Neuronal stem cell (in vitro differentiated cells): Measurements from ENCODE around the gene TUBD1.

Experiments
- DNase-seq: peaks from one replicate; pipeline ENCODE4 v3.0.0-alpha.2; 2013; ENCODE audit warnings: low spot score
- H2AFZ ChIP-seq: one replicate; pipeline ENCODE4 v1.6.1; 2013; ENCODE audit warnings: mild to moderate bottlenecking, low read length, inconsistent platforms
- H2AK5ac ChIP-seq: 2 replicates; pipeline ENCODE4 v1.6.1; 2013; ENCODE audit warnings: low read depth, mild to moderate bottlenecking, inconsistent platforms, low read length, moderate library complexity, mixed read lengths
- H2BK120ac ChIP-seq: 2 replicates; pipeline ENCODE4 v1.6.1; 2013; ENCODE audit warnings: low read depth, mild to moderate bottlenecking, inconsistent platforms, low read length, moderate library complexity, mixed read lengths
- H2BK12ac ChIP-seq: one replicate; pipeline ENCODE4 v1.6.1; 2013; ENCODE audit warnings: low read length, inconsistent platforms
- H2BK15ac ChIP-seq: 2 replicates; pipeline ENCODE4 v1.6.1; 2013; ENCODE audit warnings: mild to moderate bottlenecking, low read length, inconsistent platforms, mixed read lengths
- H2BK5ac ChIP-seq: one replicate; pipeline ENCODE4 v1.6.1; 2013; ENCODE audit warnings: inconsistent platforms, mild to moderate bottlenecking, low read length, moderate library complexity
- H3K14ac ChIP-seq: one replicate; pipeline ENCODE4 v1.6.1; 2013; ENCODE audit warnings: low read length, inconsistent platforms
- H3K18ac ChIP-seq: 2 replicates; pipeline ENCODE4 v1.6.1; 2013; ENCODE audit warnings: low read length, inconsistent platforms
- H3K23ac ChIP-seq: 2 replicates; pipeline ENCODE4 v1.6.1; 2013; ENCODE audit warnings: low read depth, mild to moderate bottlenecking, mixed read lengths, low read length, inconsistent platforms; ENCODE audit not compliant: poor library complexity
- H3K27ac ChIP-seq: replicated peaks from 3 replicates; pipeline ENCODE4 v1.5.1; 2013; ENCODE audit warnings: low read length, inconsistent platforms
- H3K27me3 ChIP-seq, 3 experiments: 2 replicates each; pipeline ENCODE4 v1.6.1; 2013; ENCODE audit warnings: low read length in 3 of 3, mild to moderate bottlenecking in 2 of 3, inconsistent platforms in 1 of 3, low read depth in 1 of 3, mixed read lengths in 1 of 3, moderate library complexity in 1 of 3; ENCODE audit not compliant: control insufficient read depth in 3 of 3, insufficient read depth in 3 of 3
- H3K36me3 ChIP-seq, 2 donors: replicated peaks in 1 of 2; 2 replicates each; pipeline ENCODE4 v1.6.1; 2013; ENCODE audit warnings: low read length in 2 of 2; ENCODE audit not compliant: control insufficient read depth in 2 of 2, insufficient read depth in 2 of 2
- H3K4ac ChIP-seq: 2 replicates; pipeline ENCODE4 v1.6.1; 2013; ENCODE audit warnings: inconsistent platforms, mild to moderate bottlenecking, low read length, moderate library complexity
- H3K4me1 ChIP-seq, 2 donors: 1 replicate in 1 of 2; 2 replicates in 1 of 2; pipeline ENCODE4 v1.6.1; 2013; ENCODE audit warnings: low read length in 2 of 2, low read depth in 1 of 2; ENCODE audit not compliant: control insufficient read depth in 2 of 2, insufficient read depth in 1 of 2
- H3K4me2 ChIP-seq: one replicate; pipeline ENCODE4 v1.6.1; 2013; ENCODE audit warnings: mild to moderate bottlenecking, low read length, inconsistent platforms; ENCODE audit not compliant: insufficient read depth, poor library complexity, severe bottlenecking
- H3K4me3 ChIP-seq, 2 donors: 2 replicates each; pipeline ENCODE4 v1.5.1; 2013; ENCODE audit warnings: low read length in 2 of 2, mild to moderate bottlenecking in 2 of 2, inconsistent platforms in 1 of 2, moderate library complexity in 1 of 2
- H3K79me1 ChIP-seq: one replicate; pipeline ENCODE4 v1.6.1; 2013; ENCODE audit warnings: low read depth, mild to moderate bottlenecking, inconsistent platforms, low read length, moderate library complexity
- H3K9ac ChIP-seq: one replicate; pipeline ENCODE4 v1.6.1; 2013; ENCODE audit warnings: mild to moderate bottlenecking, low read depth, low read length, inconsistent platforms; ENCODE audit not compliant: poor library complexity
- H3K9me3 ChIP-seq, 2 donors: replicated peaks in 1 of 2; 2 replicates each; pipeline versions ENCODE3 to v1.6.1; 2013; ENCODE audit warnings: low read length in 2 of 2, mild to moderate bottlenecking in 2 of 2, inconsistent platforms in 1 of 2, low read depth in 1 of 2, mixed read lengths in 1 of 2, moderate library complexity in 1 of 2; ENCODE audit not compliant: control insufficient read depth in 2 of 2, insufficient read depth in 1 of 2
- H4K8ac ChIP-seq: one replicate; pipeline ENCODE4 v1.6.1; 2013; ENCODE audit warnings: low read depth, mild to moderate bottlenecking, inconsistent platforms, low read length, moderate library complexity
- H4K91ac ChIP-seq: one replicate; pipeline ENCODE4 v1.6.1; 2013; ENCODE audit warnings: low read length, low read depth, mild to moderate bottlenecking, inconsistent platforms; ENCODE audit not compliant: poor library complexity
- WGBS, 2 donors: extraction: QIAGEN DNeasy Blood & Tissue Kit; methylation state at CpG; one replicate each; pipeline ENCODE4 v1.1.7; 2013; ENCODE audit warnings: missing lambda C conversion rate in 2 of 2, mixed read lengths in 1 of 2; ENCODE audit not compliant: insufficient read length in 2 of 2, insufficient replicate concordance in 1 of 2; ENCODE audit errors: extremely low coverage in 2 of 2; 5-methylcytosine and 5-hydroxymethylcytosine counted together

The TUBD1 gene

GRCh38 chr17:59846394-59847165 lies 46.2 kb downstream of the TUBD1 start:
- Histone ChIP-seq H3K4me3 (no peak overlapping the region), H2BK120ac (no peak overlapping the region), H3K18ac (no peak overlapping the region), H3K4ac (no peak overlapping the region), H3K79me1 (no peaks in the 10 kb centered on the region), H4K91ac (no peak overlapping the region), H3K23ac (no peak overlapping the region), H3K9me3 (no peaks in the 10 kb centered on the region), H3K4me1 (peaks cover 2 to 16% of the 10 kb centered on the region in 2 donors), H3K4me2 (no peak overlapping the region), H2AFZ (no peak overlapping the region), H4K8ac (no peak overlapping the region), H2AK5ac (no peak overlapping the region), H2BK12ac (no peak overlapping the region), H2BK5ac (no peak overlapping the region), H2BK15ac (no peak overlapping the region), H3K9ac (no peak overlapping the region), H3K14ac (no peak overlapping the region), H3K27ac (no peak overlapping the region), H3K36me3 (peaks cover 0 to 7% of the 10 kb centered on the region in 2 donors), H3K27me3 (no peaks in the 10 kb centered on the region)
- DNase-seq, result no peak
- no CpG with 5 or more reads among the region's 7 CpGs for WGBS, 2 donors

GRCh38 chr17:59845595-59846393 lies 46.9 kb downstream of the TUBD1 start:
- no peak overlapping the region for H3K4ac ChIP-seq
- H2AK5ac ChIP-seq, result no peak overlapping the region
- H3K27ac ChIP-seq, result no peak overlapping the region
- no peak overlapping the region for H2BK5ac ChIP-seq
- no CpG with 5 or more reads among the region's 3 CpGs for WGBS, 2 donors
- H4K8ac ChIP-seq, result no peak overlapping the region
- no peak overlapping the region for H3K4me3 ChIP-seq
- H3K27me3 ChIP-seq, result no peaks in the 10 kb centered on the region
- no peak for DNase-seq
- no peak overlapping the region for H2BK12ac ChIP-seq
- H4K91ac ChIP-seq, result no peak overlapping the region
- H3K4me1 ChIP-seq, result peaks cover 3 to 13% of the 10 kb centered on the region in 2 donors
- no peak overlapping the region for H2AFZ ChIP-seq
- no peaks in the 10 kb centered on the region for H3K9me3 ChIP-seq
- no peak overlapping the region for H2BK15ac ChIP-seq
- no peak overlapping the region for H3K23ac ChIP-seq
- H3K14ac ChIP-seq, result no peak overlapping the region
- H3K4me2 ChIP-seq, result no peak overlapping the region
- H3K79me1 ChIP-seq, result no peaks in the 10 kb centered on the region
- H2BK120ac ChIP-seq, result no peak overlapping the region
- H3K36me3 ChIP-seq, result peaks cover 0 to 15% of the 10 kb centered on the region in 2 donors
- no peak overlapping the region for H3K9ac ChIP-seq
- no peak overlapping the region for H3K18ac ChIP-seq

GRCh38 chr17:59844884-59845594 lies 47.7 kb downstream of the TUBD1 start:
- Histone ChIP-seq H3K79me1 (no peaks in the 10 kb centered on the region), H2BK120ac (no peak overlapping the region), H2AK5ac (no peak overlapping the region), H3K14ac (no peak overlapping the region), H2BK15ac (no peak overlapping the region), H3K4ac (no peak overlapping the region), H3K4me2 (no peak overlapping the region), H2BK12ac (no peak overlapping the region), H3K36me3 (peaks cover 0 to 23% of the 10 kb centered on the region in 2 donors), H3K9ac (no peak overlapping the region), H3K27ac (no peak overlapping the region), H3K27me3 (no peaks in the 10 kb centered on the region), H3K4me3 (no peak overlapping the region), H3K18ac (no peak overlapping the region), H3K23ac (no peak overlapping the region), H2AFZ (no peak overlapping the region), H4K91ac (no peak overlapping the region), H2BK5ac (no peak overlapping the region), H3K9me3 (no peaks in the 10 kb centered on the region), H4K8ac (no peak overlapping the region), H3K4me1 (peaks cover 3 to 13% of the 10 kb centered on the region in 2 donors)
- DNase-seq, result no peak
- WGBS, 2 donors, result no CpG with 5 or more reads among the region's 3 CpGs
